Caco-2 (cell line): ENCODE results near the gene DCBLD2. TPM values are rescaled to one million over a fixed set of nuclear protein-coding genes. Genes with fewer than 3 reads are reported as not detected.

Source experiments
- BruUV-seq: library from RNA; stranded (reverse); fragments of 400-500 nt; replicated peaks from 2 replicates; lab custom pipeline; 2021; lab: Mats Ljungman, UMichigan
- CTCF ChIA-PET: fragments of 300-600 bp; sonication (Branson Sonifier 250); formaldehyde crosslinking; loops from one replicate; lab custom pipeline; 2022; ENCODE audit warnings: antibody characterized with exemption; lab: Charles Lee
- POLR2A ChIA-PET: fragments of 300-600 bp; sonication (Branson Sonifier 250); formaldehyde crosslinking; loops from one replicate; lab custom pipeline; 2022; ENCODE audit warnings: antibody characterized with exemption; lab: Charles Lee
- DNase-seq, 2 experiments: peaks; one replicate each; pipeline versions ENCODE4 v3.0.0 to v3.0.0-alpha.2; 2020 to 2022
- H3K27me3 ChIP-seq: replicated peaks from 2 replicates; pipeline ENCODE4 v1.6.0; 2011; ENCODE audit warnings: low read length; ENCODE audit not compliant: control insufficient read depth, insufficient read depth
- H3K36me3 ChIP-seq: 2 replicates; pipeline ENCODE4 v1.5.1; 2011; ENCODE audit warnings: low read length; ENCODE audit not compliant: control insufficient read depth, insufficient read depth
- H3K4me1 ChIP-seq: fragments of 250-450 bp; sonication (Bioruptor Pico); 2 replicates; pipeline ENCODE4 v1.5.1; 2020; ENCODE audit warnings: mild to moderate bottlenecking
- H3K4me3 ChIP-seq: 2 replicates; pipeline ENCODE4 v1.5.1; 2011; ENCODE audit warnings: low read depth, mild to moderate bottlenecking, control low read depth, low read length
- H3K9me3 ChIP-seq: fragments of 250-450 bp; sonication (Bioruptor Pico); 2 replicates; pipeline ENCODE4 v1.5.1; 2020; ENCODE audit warnings: mild to moderate bottlenecking, moderate library complexity
- H3K27ac Mint-ChIP-seq: one replicate; pipeline ENCODE4 v1.8.0; 2022; ENCODE audit warnings: mixed read lengths; ENCODE audit not compliant: unreplicated experiment
- H3K27me3 Mint-ChIP-seq: one replicate; pipeline ENCODE4 v1.8.0; 2022; ENCODE audit warnings: mixed read lengths; ENCODE audit not compliant: insufficient read depth, unreplicated experiment
- H3K36me3 Mint-ChIP-seq: one replicate; pipeline ENCODE4 v1.8.0; 2022; ENCODE audit warnings: mild to moderate bottlenecking, mixed read lengths; ENCODE audit not compliant: insufficient read depth, unreplicated experiment
- H3K4me1 Mint-ChIP-seq: one replicate; pipeline ENCODE4 v1.8.0; 2022; ENCODE audit warnings: low read depth, mixed read lengths; ENCODE audit not compliant: unreplicated experiment
- H3K4me3 Mint-ChIP-seq: one replicate; pipeline ENCODE4 v1.8.0; 2022; ENCODE audit warnings: mild to moderate bottlenecking, moderate library complexity, mixed read lengths; ENCODE audit not compliant: unreplicated experiment
- H3K9me3 Mint-ChIP-seq: one replicate; pipeline ENCODE4 v1.8.0; 2022; ENCODE audit warnings: mixed read lengths; ENCODE audit not compliant: unreplicated experiment
- CTCF ChIP-seq, 2 experiments: fragments of 200-600 bp in 1 of 2; IDR thresholded peaks; 1 replicate in 1 of 2; 2 replicates in 1 of 2; pipeline versions ENCODE4 v1.5.1 to v1.8.0; 2011 to 2022; ENCODE audit warnings: antibody characterized with exemption in 1 of 2, control low read depth in 1 of 2, inconsistent platforms in 1 of 2, low read depth in 1 of 2, low read length in 1 of 2, mild to moderate bottlenecking in 1 of 2, moderate library complexity in 1 of 2; ENCODE audit not compliant: insufficient read depth in 1 of 2, severe bottlenecking in 1 of 2, unreplicated experiment in 1 of 2
- intact Hi-C: fragments of 100-400 bp; cut with micrococcal nuclease; formaldehyde crosslinking; loops from one replicate; pipeline ENCODE4 v1.10.0; 2022; ENCODE audit not compliant: unreplicated experiment
- total RNA-seq: library from RNA; stranded (reverse); gene quantifications from 2 replicates; pipeline ENCODE4 v1.2.3, GENCODE V29; 2022

The DCBLD2 gene
- total RNA-seq, 1 experiment from 2014 or later = 53.0 TPM

- TF ChIP-seq CTCF (IDR thresholded peaks at IDR 0.05; ENCODE audit: insufficient read depth in 1 of 2, low read depth in 1 of 2, low read length in 1 of 2, severe bottlenecking in 1 of 2, unreplicated experiment in 1 of 2) = no peak
- DNase-seq = no peak
- POLR2A ChIA-PET = no interaction called here
- Histone ChIP-seq H3K9me3 (no peaks in the 10 kb centered on the region), H3K36me3 (peaks cover 1% of the 10 kb centered on the region), H3K4me1 (peaks cover 12% of the 10 kb centered on the region), H3K4me3 (no peak overlapping the region), H3K27me3 (no peaks in the 10 kb centered on the region)
- Mint-ChIP-seq H3K9me3 (no peaks in the 10 kb centered on the region), H3K36me3 (peaks cover 45% of the 10 kb centered on the region), H3K27me3 (no peaks in the 10 kb centered on the region), H3K4me3 (no peak overlapping the region), H3K27ac (no peak overlapping the region), H3K4me1 (peaks cover 23% of the 10 kb centered on the region)
- CTCF ChIA-PET = no interaction called here
- intact Hi-C loops = loop anchor here (5.0 to 10.0 kb wide), 3 partner anchors 284 to 776 kb away; partner anchors contain the start of genes CLDND1 and GABRR3
- BruUV-seq = no TSS peak
Measured at GRCh38 chr3:98811048-98811447, 90.4 kb downstream of the DCBLD2 start.

DNA sequence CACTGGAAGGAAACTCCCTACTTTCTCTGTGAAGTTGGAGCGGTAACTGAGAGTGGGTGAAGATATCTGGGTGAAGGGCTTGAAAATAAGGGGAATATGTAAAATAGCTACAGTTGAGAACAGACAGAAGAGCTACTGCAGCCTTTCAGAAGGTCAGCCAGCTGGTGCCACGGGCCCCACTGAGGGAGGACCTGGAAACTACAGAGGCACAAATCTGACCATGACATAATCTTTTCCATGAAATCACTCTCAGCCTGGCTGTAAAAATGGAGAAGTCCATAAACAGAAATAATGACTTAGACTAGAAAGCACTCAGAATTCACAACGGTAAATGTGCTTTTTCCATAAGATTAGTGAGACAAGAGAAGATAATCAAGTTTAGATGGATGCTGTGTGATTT is 91.9 kb downstream of the DCBLD2 start:
- BruUV-seq = no TSS peak
- H3K36me3 Mint-ChIP-seq = peaks cover 49% of the 10 kb centered on the region
- H3K27me3 Mint-ChIP-seq = no peaks in the 10 kb centered on the region
- H3K27me3 ChIP-seq = no peaks in the 10 kb centered on the region
- ChIA-PET CTCF (no interaction called here), POLR2A (no interaction called here)
- H3K4me1 ChIP-seq = peaks cover 3% of the 10 kb centered on the region
- no peak overlapping the region for H3K4me3 ChIP-seq
- H3K4me1 Mint-ChIP-seq = peaks cover 10% of the 10 kb centered on the region
- intact Hi-C loops = no loop called here
- H3K27ac Mint-ChIP-seq = no peak overlapping the region
- TF ChIP-seq CTCF (IDR thresholded peaks at IDR 0.05; ENCODE audit: insufficient read depth in 1 of 2, low read depth in 1 of 2, low read length in 1 of 2, severe bottlenecking in 1 of 2, unreplicated experiment in 1 of 2) = no peak
- H3K9me3 Mint-ChIP-seq = no peaks in the 10 kb centered on the region
- peaks cover 1% of the 10 kb centered on the region for H3K36me3 ChIP-seq
- H3K9me3 ChIP-seq = no peaks in the 10 kb centered on the region
- no peak for DNase-seq
- H3K4me3 Mint-ChIP-seq = no peak overlapping the region

DNA sequence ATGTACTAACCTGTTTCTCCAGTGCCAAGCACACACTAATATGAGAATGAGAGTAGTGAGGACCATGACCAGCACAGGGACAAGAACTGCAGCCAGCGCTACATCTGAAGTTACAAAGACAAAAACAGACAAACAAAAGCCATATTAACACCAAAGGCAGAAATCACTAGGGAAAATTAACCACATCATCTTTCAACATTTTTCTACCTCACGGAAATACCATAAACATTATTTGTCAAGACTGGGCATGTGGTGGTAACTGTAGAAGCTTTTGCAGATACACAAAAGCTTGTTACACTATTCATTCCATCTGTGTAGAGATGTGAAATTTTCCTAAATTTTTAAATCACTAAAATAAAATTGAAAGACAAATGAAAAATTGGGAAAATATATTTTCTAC is 93.4 kb downstream of the DCBLD2 start:
- no peak overlapping the region for H3K4me3 Mint-ChIP-seq
- TF ChIP-seq CTCF (IDR thresholded peaks at IDR 0.05; ENCODE audit: insufficient read depth in 1 of 2, low read depth in 1 of 2, low read length in 1 of 2, severe bottlenecking in 1 of 2, unreplicated experiment in 1 of 2) = no peak
- Histone ChIP-seq H3K27me3 (no peaks in the 10 kb centered on the region), H3K4me3 (no peak overlapping the region), H3K9me3 (no peaks in the 10 kb centered on the region), H3K36me3 (no peaks in the 10 kb centered on the region; the same call in 1 of the 2 replicates), H3K4me1 (peaks cover 2% of the 10 kb centered on the region)
- H3K4me1 Mint-ChIP-seq = peaks cover 10% of the 10 kb centered on the region
- ChIA-PET CTCF (no interaction called here), POLR2A (no interaction called here)
- H3K27me3 Mint-ChIP-seq = no peaks in the 10 kb centered on the region
- BruUV-seq = no TSS peak
- H3K9me3 Mint-ChIP-seq = no peaks in the 10 kb centered on the region
- H3K36me3 Mint-ChIP-seq = peaks cover 59% of the 10 kb centered on the region
- intact Hi-C loops = no loop called here
- no peak for DNase-seq
- no peak overlapping the region for H3K27ac Mint-ChIP-seq
